HS-5 (cell line): Measurements from ENCODE around the gene OTUD3.

Experiments used
- DNase-seq: peaks from one replicate; pipeline ENCODE4 v3.0.0-alpha.2; 2012; ENCODE audit warnings: low read depth

The OTUD3 gene

GRCh38 chr1:19954059-19954458, 71.9 kb downstream of the OTUD3 start:
- no peak for DNase-seq

GRCh38 chr1:19955534-19956170, 73.5 kb downstream of the OTUD3 start:
- no peak for DNase-seq

DNA sequence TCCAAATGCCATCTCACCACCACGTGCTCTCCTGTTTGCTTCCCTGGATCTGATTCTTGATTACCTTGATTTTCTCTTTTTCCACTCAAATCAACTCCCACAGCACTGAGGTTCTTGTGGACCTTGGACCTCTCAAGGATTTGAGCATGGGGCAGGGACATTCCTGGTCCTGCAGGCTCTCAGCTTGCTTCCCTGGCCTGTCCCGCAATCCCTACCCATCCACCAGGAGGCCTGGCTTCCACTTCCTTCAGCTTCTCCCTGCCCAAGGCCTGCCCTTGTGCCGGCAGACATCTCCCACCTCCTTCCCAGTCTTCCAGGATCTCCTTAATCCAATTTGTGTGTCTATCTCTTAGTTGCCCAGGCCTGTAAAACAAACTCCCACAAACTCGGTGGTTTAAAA, 75.6 kb downstream of the OTUD3 start:
- no peak for DNase-seq

- DNase-seq: no peak
Observed at GRCh38 chr1:19960591-19960990, 78.4 kb downstream of the OTUD3 start.
